HG03520 (cell line): Measurements from ENCODE around the gene GPLD1.

ENCODE experiments used
- ATAC-seq: cut with Tn5 transposase; IDR thresholded peaks from one replicate; pipeline ENCODE4 v1.9.1; 2021; ENCODE audit warnings: mild to moderate bottlenecking, moderate library complexity; ENCODE audit not compliant: unreplicated experiment

GPLD1 gene

DNA sequence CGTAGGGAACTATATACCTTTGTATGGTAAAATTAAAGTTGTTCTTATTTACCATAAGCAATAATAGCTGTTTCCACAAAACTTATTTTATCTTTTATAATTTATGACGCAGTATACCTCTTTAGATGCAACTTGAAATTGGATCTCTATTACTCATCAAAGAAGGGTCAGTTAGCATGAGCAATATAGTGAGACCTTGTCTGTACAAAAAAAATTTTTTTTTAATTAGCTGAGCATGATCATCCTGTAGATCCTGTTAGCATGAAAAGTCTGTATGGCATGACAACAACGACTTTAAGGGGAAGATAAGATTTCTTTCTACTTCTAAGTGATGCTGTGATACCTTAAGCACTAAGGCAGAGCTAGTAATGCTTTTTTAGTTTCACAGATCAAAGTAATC lies 11.3 kb upstream of the GPLD1 start:
- ATAC-seq, result no peak

GRCh38 chr6:24497254-24497970 lies 8.0 kb upstream of the GPLD1 start:
- ATAC-seq, result no peak

GRCh38 chr6:24494821-24495795 lies 5.7 kb upstream of the GPLD1 start, which contains the start of gene ALDH5A1:
ALDH5A1 (plus strand) TSS chr6:24494969; CDS start chr6:24494997, 28 bp downstream.
- ATAC-seq, result peak; percentile 61

DNA sequence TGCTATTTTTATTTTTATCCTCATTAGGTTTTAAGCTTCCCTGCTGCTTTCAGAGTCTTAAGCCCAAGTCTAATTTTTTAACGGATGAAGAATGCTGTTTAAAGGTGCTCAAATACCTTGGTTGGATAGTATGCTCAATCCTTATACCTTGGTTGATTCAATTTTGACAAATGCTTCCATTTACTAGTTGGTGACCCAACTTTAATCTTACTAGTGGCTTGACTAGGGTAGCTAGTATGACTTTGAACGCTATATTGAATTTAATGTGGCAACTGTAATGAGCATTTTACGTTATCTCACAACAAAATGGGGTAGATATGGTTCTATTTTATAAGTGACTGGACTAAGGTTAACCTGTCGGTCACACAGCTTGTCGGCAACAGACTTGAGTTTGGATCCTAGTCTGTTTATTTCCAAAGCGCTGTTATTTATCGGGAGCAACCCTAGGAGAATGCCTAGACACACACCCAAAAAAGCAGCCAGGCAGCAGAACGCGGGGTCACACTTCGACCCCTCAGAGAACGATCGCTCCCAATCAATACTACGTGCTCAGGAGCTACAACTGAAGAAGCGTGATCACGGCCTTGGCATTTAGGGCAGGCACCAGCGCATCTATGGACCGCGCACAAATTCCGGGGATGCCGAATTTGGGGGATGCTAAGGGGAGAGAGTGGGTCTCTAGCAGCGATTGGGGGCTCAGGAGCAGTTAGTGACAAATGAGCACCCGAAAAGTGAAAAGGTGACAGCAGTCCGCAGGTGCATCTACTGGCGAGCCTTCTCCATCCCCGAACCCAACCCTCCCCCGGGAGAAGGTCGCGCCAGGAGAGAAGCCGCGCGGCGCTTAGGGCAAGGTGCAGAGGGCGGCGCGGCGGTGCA lies 4.8 kb upstream of the GPLD1 start:
- no peak for ATAC-seq

- no peak for ATAC-seq
Observed at GRCh38 chr6:24492475-24492874, 3.1 kb upstream of the GPLD1 start.

- ATAC-seq, result no peak
Observed at GRCh38 chr6:24490948-24491347, 1.6 kb upstream of the GPLD1 start.

- no peak for ATAC-seq
Observed at GRCh38 chr6:24489881-24490280, 503 bp upstream of the GPLD1 start.

DNA sequence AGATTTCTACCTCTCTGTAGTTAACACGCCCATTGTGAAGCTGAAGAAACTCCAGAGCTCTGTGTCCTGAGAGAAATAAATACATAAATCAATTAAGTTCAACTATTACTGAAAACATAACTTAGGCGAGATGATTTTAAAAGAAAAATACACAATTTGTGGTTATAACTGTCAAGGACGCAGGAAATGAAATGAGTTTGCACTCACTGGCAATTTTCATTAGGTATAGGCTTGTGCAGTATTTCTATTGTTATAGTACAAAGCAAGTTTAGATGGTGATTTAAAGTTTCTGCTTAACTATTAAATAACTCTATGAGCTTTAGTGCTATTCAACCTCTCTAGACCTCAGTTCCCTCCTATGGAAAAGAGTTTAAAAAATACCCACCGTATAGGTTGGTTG lies 3.3 kb downstream of the GPLD1 start:
- no peak for ATAC-seq

DNA sequence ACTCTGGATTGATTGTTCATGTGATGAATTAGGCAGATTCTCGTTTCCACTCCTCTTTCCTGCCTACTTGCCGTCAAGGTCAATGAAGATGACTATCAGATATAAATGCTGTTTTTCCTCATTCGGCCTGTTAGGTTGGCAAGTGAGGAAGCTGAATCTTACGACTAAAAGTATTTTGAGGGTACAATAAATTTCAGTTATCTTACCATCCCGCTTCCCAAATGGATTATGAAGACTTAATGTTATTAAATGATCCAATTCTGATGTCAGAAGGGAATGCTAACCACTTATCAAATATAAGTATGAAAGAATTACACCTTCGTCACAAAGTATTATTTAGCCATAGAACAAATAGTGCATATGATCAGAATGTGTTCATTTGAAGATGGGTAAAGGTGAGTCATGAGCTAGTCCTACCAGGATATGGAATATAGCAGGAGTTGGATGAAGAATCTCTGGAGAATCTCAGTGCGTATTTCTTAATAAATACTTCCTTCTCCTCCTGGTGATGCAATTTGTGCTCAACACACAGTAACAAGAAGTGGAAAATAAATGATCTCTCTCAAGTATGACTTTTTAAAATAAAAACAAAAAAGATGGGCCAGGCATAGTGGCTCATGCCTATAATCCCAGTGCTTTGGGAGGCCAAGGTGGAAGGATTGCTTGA lies 4.6 kb downstream of the GPLD1 start:
- ATAC-seq, result no peak

GRCh38 chr6:24481449-24481848 lies 7.9 kb downstream of the GPLD1 start:
- no peak for ATAC-seq

- ATAC-seq, result no peak
Observed at GRCh38 chr6:24480705-24481104, 8.7 kb downstream of the GPLD1 start.

GRCh38 chr6:24478903-24479302 lies 10.5 kb downstream of the GPLD1 start:
- no peak for ATAC-seq

DNA sequence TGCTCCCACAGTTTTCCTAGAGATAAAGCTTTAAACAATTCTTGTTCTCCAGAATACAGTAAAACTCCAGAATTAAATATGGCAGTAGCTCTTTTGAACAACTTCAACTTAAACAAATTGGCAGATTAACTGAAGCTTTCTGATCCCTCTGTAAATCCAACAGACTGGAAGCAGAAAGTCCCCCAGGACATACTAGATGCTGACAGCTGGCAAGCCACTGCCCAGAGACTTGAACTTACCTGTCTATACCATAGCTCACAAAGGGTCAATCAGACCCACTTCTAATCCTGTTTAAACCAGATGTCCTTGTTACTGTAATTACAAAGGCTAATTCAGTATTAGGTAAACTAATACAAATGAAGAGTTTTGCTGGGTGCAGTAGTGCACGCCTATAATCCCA lies 12.3 kb downstream of the GPLD1 start:
- no peak for ATAC-seq

DNA sequence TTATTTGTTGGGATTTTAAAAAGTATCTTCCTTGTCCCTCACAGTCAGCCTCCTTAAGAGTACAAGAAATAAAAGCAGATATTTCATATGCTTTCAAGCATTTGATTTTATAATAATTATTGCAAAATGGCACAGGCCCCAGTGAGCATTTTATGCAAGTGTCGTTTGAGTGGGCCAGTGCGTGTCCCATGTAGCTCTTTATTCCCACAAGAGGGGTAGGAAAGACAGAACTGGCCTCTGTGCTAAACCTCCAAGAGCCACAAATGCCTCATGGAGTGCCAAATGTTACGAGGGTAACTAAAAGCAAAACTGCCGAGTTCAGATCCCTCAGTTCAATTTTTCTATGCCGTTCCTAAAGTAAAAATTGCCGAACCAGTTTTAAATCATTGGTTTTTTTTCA lies 12.7 kb downstream of the GPLD1 start:
- no peak for ATAC-seq

DNA sequence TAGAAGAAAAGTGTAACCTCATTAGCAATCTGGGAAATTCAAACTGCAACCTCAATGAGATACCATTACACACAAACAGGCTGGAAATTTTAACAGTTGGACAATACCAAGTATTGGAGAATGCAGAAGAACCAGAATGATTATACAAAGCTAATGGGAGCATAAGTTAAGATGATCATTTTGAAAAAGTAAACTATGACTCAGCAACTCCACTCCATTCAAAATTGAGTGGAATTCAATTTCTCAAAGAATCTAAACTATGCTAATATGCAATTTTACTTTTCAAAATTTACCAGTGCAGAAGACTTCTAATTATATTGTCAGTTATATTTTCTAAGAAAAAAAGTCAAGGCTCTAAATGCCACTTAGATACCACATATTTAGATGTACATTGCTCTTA lies 17.2 kb downstream of the GPLD1 start:
- no peak for ATAC-seq

DNA sequence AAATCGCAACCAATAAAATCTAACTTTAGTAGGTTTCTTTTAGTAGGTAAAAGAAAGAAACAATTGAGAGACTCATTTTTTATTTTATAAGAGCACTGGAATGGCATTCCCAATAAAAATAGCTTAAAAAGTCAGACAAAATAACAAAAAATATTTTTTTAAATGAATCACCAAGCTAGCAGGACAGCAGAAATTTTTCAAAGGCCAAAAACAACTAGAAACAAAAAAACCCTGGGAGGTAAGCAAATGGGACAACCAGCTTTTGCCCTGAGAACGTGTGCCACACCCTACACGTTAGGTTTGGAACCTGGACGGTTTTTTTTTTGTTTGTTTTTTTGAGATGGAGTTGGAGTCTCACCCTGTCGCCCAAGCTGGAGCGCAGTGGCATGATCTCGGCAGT lies 19.6 kb downstream of the GPLD1 start:
- no peak for ATAC-seq

- no peak for ATAC-seq
Observed at GRCh38 chr6:24464253-24465038, 24.9 kb downstream of the GPLD1 start.

- no peak for ATAC-seq
Observed at GRCh38 chr6:24460966-24461365, 28.4 kb downstream of the GPLD1 start.

DNA sequence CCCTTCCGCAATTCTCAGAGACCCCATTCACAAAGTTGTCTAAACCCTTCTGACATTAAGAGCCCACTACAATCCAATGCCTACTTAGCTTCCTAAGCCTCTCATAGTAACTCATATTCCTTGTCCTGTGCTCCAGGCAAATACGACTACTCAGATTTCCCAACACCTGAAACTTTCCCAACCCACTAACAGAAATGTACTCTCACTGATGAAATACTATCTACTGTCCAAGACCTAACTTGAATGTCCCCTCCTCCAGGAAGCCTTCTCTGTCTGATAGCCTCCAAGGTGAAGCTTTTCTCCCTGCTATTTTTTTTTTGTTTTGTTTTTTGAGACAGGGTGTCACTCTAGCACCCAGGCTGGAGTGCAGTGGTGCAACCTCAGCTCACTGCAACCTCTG lies 30.4 kb downstream of the GPLD1 start:
- ATAC-seq, result no peak

- no peak for ATAC-seq
Observed at GRCh38 chr6:24458134-24458533, 31.2 kb downstream of the GPLD1 start.
